Activated B cell treated with CpG ODN at 0.5 μM for 24 hours (primary cell): Measurements from ENCODE around the gene RASSF6. TPM values are rescaled to one million over a fixed set of nuclear protein-coding genes. Genes with fewer than 3 reads are reported as not detected.
"Not testable (repeated sequence)": the region's sequence is repeated elsewhere in the genome, so short reads cannot be mapped to it uniquely, and the experiment has no call there.

ENCODE experiments used
- ATAC-seq: fragments of 200-7000 bp; cut with Tn5 transposase; one replicate; pipeline ENCODE4 v1.10.0; 2021; ENCODE audit warnings: low read depth, mild to moderate bottlenecking, moderate library complexity
- CTCF ChIA-PET: fragments of 350-600 bp; sonication (Branson Sonifier 250); formaldehyde crosslinking; loops from one replicate; lab custom pipeline; 2021; ENCODE audit warnings: antibody characterized with exemption; lab: Charles Lee
- POLR2A ChIA-PET: fragments of 350-600 bp; sonication (Branson Sonifier 250); formaldehyde crosslinking; loops from one replicate; lab custom pipeline; 2021; ENCODE audit warnings: antibody characterized with exemption; lab: Charles Lee
- DNase-seq: peaks from one replicate; pipeline ENCODE4 v3.0.0; 2022
- H3K27ac Mint-ChIP-seq: one replicate; pipeline ENCODE4 v1.8.0; 2020; ENCODE audit warnings: mixed read lengths
- H3K27me3 Mint-ChIP-seq: one replicate; pipeline ENCODE4 v1.8.0; 2021; ENCODE audit warnings: mixed read lengths
- H3K36me3 Mint-ChIP-seq: one replicate; pipeline ENCODE4 v1.8.0; 2021; ENCODE audit warnings: low read depth, mixed read lengths
- H3K4me1 Mint-ChIP-seq: one replicate; pipeline ENCODE4 v1.8.0; 2021; ENCODE audit warnings: mixed read lengths
- H3K4me3 Mint-ChIP-seq: one replicate; pipeline ENCODE4 v1.8.0; 2020; ENCODE audit warnings: mild to moderate bottlenecking, mixed read lengths
- H3K9me3 Mint-ChIP-seq: one replicate; pipeline ENCODE4 v1.8.0; 2020; ENCODE audit warnings: mixed read lengths
- intact Hi-C: fragments of 100-400 bp; cut with micrococcal nuclease; formaldehyde crosslinking; loops from one replicate; pipeline ENCODE4 v1.15.1; 2024
- total RNA-seq: library from RNA; stranded (reverse); gene quantifications from 2 replicates; pipeline ENCODE4 v1.2.3, GENCODE V29; 2022
- TF ChIP-seq, protein P1 (sequence below): fragments of 200-600 bp; IDR thresholded peaks from one replicate; pipeline ENCODE4 v1.8.0; 2022; ENCODE audit warnings: antibody characterized with exemption, mild to moderate bottlenecking

Gene RASSF6
- total RNA-seq, 1 donor from 2014 or later = 4.0 TPM

DNA sequence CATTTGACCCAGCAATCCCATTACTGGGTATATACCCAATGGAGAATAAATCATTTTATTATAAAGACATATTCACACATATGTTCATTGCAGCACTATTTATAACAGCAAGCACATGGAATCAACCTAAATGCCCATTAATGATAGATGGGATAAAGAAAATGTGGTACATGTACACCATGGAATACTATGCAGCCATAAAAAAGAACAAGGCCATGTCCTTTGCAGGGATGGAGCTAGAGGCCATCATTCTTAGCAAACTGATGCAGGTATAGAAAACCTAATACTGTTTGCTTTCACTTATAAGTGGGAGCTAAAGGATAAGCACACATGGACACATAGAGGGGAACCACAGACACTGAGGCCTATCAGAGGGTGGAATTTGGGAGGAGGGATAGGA is 22.6 kb downstream of the RASSF6 start:
- TF ChIP-seq, protein P1, sequence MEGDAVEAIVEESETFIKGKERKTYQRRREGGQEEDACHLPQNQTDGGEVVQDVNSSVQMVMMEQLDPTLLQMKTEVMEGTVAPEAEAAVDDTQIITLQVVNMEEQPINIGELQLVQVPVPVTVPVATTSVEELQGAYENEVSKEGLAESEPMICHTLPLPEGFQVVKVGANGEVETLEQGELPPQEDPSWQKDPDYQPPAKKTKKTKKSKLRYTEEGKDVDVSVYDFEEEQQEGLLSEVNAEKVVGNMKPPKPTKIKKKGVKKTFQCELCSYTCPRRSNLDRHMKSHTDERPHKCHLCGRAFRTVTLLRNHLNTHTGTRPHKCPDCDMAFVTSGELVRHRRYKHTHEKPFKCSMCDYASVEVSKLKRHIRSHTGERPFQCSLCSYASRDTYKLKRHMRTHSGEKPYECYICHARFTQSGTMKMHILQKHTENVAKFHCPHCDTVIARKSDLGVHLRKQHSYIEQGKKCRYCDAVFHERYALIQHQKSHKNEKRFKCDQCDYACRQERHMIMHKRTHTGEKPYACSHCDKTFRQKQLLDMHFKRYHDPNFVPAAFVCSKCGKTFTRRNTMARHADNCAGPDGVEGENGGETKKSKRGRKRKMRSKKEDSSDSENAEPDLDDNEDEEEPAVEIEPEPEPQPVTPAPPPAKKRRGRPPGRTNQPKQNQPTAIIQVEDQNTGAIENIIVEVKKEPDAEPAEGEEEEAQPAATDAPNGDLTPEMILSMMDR = no peak
- Mint-ChIP-seq H3K9me3 (peaks cover 4% of the 10 kb centered on the region), H3K36me3 (no peaks in the 10 kb centered on the region), H3K27ac (no peak overlapping the region), H3K27me3 (no peaks in the 10 kb centered on the region), H3K4me3 (no peak overlapping the region), H3K4me1 (peaks cover 23% of the 10 kb centered on the region)
- ChIA-PET POLR2A (no interaction called here), CTCF (interaction anchor here (5.0 kb wide), 1 partner anchor 55 kb away, joined by 42 read pairs; no protein-coding TSS in a partner anchor)
- DNase-seq (no peak), ATAC-seq (no peak)
- intact Hi-C loops = no loop called here

DNA sequence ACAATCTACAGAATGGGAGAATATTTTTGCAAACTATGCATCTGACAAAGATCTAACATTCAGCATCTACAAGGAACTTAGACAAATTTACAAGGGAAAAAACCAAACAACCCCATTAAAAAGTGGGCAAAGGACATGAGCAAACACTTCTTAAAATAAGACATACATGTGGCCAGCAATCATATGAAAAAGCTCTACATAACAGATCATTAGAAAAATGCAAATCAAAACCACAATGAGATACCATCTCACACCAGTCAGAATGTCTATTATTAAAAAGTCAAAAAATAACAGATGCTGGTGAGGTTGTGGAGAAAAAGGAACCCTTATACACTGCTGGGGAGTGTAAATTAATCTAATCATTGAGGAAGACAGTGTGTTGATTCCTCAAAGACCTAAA is 23.1 kb downstream of the RASSF6 start:
- CTCF ChIA-PET = interaction anchor here (1.4 to 5.0 kb wide), 2 partner anchors 9 to 56 kb away, joined by 3 to 42 read pairs; no protein-coding TSS in a partner anchor
- DNase-seq, H3K4me3 Mint-ChIP-seq, H3K9me3 Mint-ChIP-seq, intact Hi-C loops, ATAC-seq, H3K27me3 Mint-ChIP-seq, POLR2A ChIA-PET, H3K27ac Mint-ChIP-seq, H3K36me3 Mint-ChIP-seq: not testable (repeated sequence)
- peaks cover 23% of the 10 kb centered on the region for H3K4me1 Mint-ChIP-seq

DNA sequence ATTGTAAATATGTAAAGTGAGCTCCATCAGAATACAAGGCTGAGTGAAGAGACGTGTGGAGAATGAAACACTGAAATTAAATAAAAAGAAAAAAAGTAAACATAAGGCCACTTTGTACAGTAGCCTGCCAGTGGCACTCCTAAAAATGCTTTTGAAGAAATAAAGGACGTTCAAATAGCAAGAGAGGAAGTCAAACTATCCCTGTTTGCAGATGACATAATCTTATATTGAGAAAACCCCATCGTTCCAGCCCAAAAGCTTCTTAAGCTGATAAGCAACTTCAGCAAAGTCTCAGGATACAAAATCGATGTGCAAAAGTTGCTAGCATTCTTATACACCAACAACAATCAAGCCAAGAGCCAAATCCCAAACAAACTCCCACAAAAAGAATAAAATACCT is 24.2 kb downstream of the RASSF6 start:
- H3K9me3 Mint-ChIP-seq = peaks cover 4% of the 10 kb centered on the region
- no peak for DNase-seq
- TF ChIP-seq, protein P1 = no peak
- CTCF ChIA-PET = interaction anchor here (1.4 to 5.0 kb wide), 2 partner anchors 10 to 57 kb away, joined by 3 to 42 read pairs; no protein-coding TSS in a partner anchor
- ATAC-seq = no peak
- H3K36me3 Mint-ChIP-seq = no peaks in the 10 kb centered on the region
- POLR2A ChIA-PET = no interaction called here
- no peak overlapping the region for H3K4me3 Mint-ChIP-seq
- no peaks in the 10 kb centered on the region for H3K27me3 Mint-ChIP-seq
- no peak overlapping the region for H3K27ac Mint-ChIP-seq
- intact Hi-C loops = no loop called here
- H3K4me1 Mint-ChIP-seq = peaks cover 17% of the 10 kb centered on the region

DNA sequence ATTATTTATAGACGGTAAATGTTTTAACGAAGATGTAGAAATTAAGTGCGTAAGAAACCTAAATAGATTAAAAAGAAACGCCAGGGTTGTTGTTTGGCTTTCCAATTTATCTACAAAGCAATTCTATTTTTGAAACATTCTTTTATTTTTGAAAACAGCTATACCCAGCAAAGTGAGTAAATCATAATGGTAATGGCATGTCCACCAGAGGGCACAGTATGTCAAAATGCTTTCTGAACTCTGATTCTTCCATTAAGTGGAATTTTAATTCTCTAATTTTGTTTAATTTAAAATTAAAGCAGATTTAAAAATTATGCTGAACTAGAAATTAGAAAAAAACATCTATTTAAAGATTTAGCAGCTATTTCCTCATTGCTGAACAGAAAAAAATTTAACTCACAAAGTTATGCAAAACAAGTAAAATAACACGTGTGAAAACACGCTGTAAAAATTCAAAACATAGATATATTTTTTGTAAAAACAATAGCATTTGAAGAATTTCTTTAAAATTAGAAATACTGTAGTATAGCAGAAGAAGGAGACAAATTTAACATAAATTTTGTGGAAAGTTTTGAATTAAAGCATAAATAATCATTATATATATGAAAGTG is 26.5 kb downstream of the RASSF6 start:
- Mint-ChIP-seq H3K9me3 (peaks cover 4% of the 10 kb centered on the region), H3K4me1 (peaks cover 34% of the 10 kb centered on the region), H3K27ac (no peak overlapping the region), H3K36me3 (no peaks in the 10 kb centered on the region), H3K27me3 (no peaks in the 10 kb centered on the region), H3K4me3 (no peak overlapping the region)
- intact Hi-C loops = loop anchor here (1.0 to 5.0 kb wide), 2 partner anchors 60 to 539 kb away; no protein-coding TSS in a partner anchor
- ATAC-seq (no peak), DNase-seq (no peak)
- TF ChIP-seq, protein P1 = no peak
- ChIA-PET CTCF (interaction anchor here (1.0 to 5.0 kb wide), 5 partner anchors 10 to 59 kb away, joined by 4 to 42 read pairs (median 9); no protein-coding TSS in a partner anchor), POLR2A (interaction anchor here (1.0 kb wide), 1 partner anchor 10 kb away, joined by 6 read pairs; no protein-coding TSS in a partner anchor)

DNA sequence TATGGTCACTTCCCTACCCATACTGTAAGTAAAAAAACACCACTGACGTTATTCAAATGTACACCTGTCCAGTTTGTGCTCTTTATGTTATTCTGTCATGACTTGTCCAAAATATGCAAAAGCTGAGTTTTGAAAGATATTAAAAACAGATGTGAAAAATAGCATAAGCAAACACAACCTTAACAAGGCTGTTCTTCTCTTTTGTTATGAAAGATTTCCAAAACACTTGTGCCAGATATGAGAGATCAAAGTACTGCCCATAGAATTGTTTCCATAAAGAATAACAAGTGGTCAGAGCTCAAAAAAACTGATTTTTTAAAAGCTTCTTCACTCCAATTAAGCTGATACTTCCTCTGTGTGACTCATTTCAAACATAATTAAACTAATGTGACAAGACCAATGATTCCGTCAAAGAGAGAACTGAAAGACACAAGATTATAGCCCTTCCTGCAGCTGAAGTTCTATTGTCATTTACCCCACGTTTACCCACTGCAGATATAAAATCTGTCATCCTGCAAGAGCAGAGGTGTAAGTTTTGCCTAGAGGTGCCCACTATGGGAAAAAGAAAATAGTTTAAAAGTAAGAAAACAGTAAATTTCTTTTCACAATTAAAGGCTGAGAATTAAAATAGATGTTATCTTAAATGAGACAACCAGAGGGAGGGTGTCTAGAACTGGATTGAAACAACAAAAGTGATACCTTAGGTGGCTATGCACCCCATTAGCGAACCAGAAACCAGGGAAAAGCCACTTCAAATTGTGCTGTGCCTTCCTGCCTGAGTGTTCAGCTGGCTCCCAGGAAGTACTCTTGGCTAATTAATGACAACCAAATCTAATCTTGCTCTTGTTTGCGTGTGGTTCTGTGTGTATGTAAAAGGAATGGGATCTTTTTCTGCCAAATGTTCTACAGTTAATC is 30.1 kb downstream of the RASSF6 start:
- Mint-ChIP-seq H3K4me1 (peaks cover 20% of the 10 kb centered on the region), H3K27me3 (no peaks in the 10 kb centered on the region), H3K9me3 (no peaks in the 10 kb centered on the region), H3K4me3 (peak overlapping the region; percentile 48), H3K36me3 (no peaks in the 10 kb centered on the region), H3K27ac (peak overlapping the region; percentile 80)
- CTCF ChIA-PET = interaction anchor here (0.9 to 2.2 kb wide), 3 partner anchors 15 to 63 kb away, joined by 4 to 8 read pairs (median 8); no protein-coding TSS in a partner anchor
- DNase-seq = no peak
- POLR2A ChIA-PET = interaction anchor here (1.0 to 2.3 kb wide), 5 partner anchors 13 to 331 kb away, joined by 3 to 14 read pairs (median 9); partner anchors contain the start of genes ANKRD17 and RASSF6
- TF ChIP-seq, protein P1 = no peak
- intact Hi-C loops = loop anchor here (1.0 to 5.0 kb wide), 6 partner anchors 13 to 542 kb away; partner anchors contain the start of genes ANKRD17 and COX18
- peak; percentile 76 for ATAC-seq
